Activated CD4-positive, alpha-beta T cell treated with anti-CD3 and anti-CD28 coated beads for 36 hours (primary cell): ENCODE measurements around the gene NUDCD2. TPM values are rescaled to one million over a fixed set of nuclear protein-coding genes. Genes with fewer than 3 reads are reported as not detected.

ENCODE experiments used
- ATAC-seq: fragments of 200-7000 bp; cut with Tn5 transposase; one replicate; pipeline ENCODE4 v1.10.0; 2021; ENCODE audit warnings: mild to moderate bottlenecking, moderate library complexity
- CTCF ChIA-PET: fragments of 350-600 bp; sonication (Branson Sonifier 250); formaldehyde crosslinking; loops from one replicate; lab custom pipeline; 2021; ENCODE audit warnings: antibody characterized with exemption; lab: Charles Lee
- POLR2A ChIA-PET: fragments of 350-600 bp; sonication (Branson Sonifier 250); formaldehyde crosslinking; loops from one replicate; lab custom pipeline; 2021; ENCODE audit warnings: antibody characterized with exemption, inconsistent platforms; lab: Charles Lee
- DNase-seq: peaks from one replicate; pipeline ENCODE4 v3.0.0-alpha.2; 2020
- H3K27ac Mint-ChIP-seq: one replicate; pipeline ENCODE4 v1.8.0; 2021; ENCODE audit warnings: mixed read lengths
- H3K27me3 Mint-ChIP-seq: one replicate; pipeline ENCODE4 v1.8.0; 2021; ENCODE audit warnings: mixed read lengths
- H3K36me3 Mint-ChIP-seq: one replicate; pipeline ENCODE4 v1.8.0; 2021; ENCODE audit warnings: low read depth, mixed read lengths
- H3K4me1 Mint-ChIP-seq: one replicate; pipeline ENCODE4 v1.8.0; 2021; ENCODE audit warnings: mixed read lengths
- H3K4me3 Mint-ChIP-seq: one replicate; pipeline ENCODE4 v1.8.0; 2021; ENCODE audit warnings: mild to moderate bottlenecking, moderate library complexity, mixed read lengths
- H3K9me3 Mint-ChIP-seq: one replicate; pipeline ENCODE4 v1.8.0; 2021; ENCODE audit warnings: low read depth, mixed read lengths
- intact Hi-C, 2 experiments: fragments of 100-400 bp; cut with DNase I in 1 of 2; cut with micrococcal nuclease in 1 of 2; formaldehyde crosslinking; loops; one replicate each; pipeline versions ENCODE4 v1.14.2 to v1.15.1; 2022 to 2024; cut with DNase I, micrococcal nuclease
- total RNA-seq, 2 experiments: library from RNA; stranded (reverse); gene quantifications; one replicate each; pipeline ENCODE4 v1.2.3, GENCODE V29; 2021

The NUDCD2 gene, protein sequence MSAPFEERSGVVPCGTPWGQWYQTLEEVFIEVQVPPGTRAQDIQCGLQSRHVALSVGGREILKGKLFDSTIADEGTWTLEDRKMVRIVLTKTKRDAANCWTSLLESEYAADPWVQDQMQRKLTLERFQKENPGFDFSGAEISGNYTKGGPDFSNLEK
- 10 to 100 TPM; 37.8 to 51.3 TPM for total RNA-seq

DNA sequence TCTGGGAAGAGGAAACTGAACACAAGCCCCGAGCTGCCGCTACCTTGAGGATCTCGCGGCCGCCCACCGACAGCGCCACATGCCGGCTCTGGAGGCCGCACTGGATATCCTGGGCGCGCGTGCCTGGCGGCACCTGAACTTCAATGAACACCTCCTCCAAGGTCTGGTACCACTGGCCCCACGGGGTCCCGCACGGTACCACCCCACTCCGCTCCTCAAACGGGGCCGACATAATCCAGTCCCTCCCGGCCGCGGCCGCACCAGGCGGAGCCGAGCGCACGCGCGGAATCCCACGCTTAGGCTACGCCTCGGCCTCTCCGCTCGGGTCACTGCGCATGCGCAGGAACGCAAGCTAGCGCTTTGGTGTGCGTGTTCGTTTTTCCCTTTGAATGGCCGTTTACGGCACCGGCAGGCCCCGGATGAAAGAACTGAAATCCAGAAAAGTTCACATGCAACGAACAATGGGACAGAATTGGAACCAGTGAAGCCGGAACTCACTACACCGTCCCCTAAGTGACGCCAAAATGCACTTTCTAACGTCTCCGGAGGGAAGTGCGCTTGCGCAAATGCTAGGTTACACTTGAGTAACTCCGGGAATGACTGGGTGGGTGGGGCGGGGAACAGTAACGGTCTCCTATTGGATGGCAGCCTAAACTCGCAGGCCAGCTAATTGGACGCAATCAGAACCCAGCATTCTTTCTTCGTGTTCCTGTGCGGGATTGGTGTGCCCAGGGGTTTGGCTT lies at the start of gene NUDCD2:
Gene NUDCD2 (minus strand): TSS at position 284 of the 743 bp plus-strand sequence. CDS start 52 bp downstream, at position 232.
- no peaks in the 10 kb centered on the region for H3K9me3 Mint-ChIP-seq
- POLR2A ChIA-PET = interaction anchor here (0.9 to 5.1 kb wide), 6 partner anchors 8 to 56 kb away, joined by 3 to 121 read pairs (median 30); partner anchors contain the start of genes CCNG1 and MAT2B
- intact Hi-C loops = loop anchor here (1.0 kb wide), 3 partner anchors 23 to 46 kb away; partner anchors contain the start of genes CCNG1 (in 2 of the 2) and MAT2B (in 1 of the 2)

DNA sequence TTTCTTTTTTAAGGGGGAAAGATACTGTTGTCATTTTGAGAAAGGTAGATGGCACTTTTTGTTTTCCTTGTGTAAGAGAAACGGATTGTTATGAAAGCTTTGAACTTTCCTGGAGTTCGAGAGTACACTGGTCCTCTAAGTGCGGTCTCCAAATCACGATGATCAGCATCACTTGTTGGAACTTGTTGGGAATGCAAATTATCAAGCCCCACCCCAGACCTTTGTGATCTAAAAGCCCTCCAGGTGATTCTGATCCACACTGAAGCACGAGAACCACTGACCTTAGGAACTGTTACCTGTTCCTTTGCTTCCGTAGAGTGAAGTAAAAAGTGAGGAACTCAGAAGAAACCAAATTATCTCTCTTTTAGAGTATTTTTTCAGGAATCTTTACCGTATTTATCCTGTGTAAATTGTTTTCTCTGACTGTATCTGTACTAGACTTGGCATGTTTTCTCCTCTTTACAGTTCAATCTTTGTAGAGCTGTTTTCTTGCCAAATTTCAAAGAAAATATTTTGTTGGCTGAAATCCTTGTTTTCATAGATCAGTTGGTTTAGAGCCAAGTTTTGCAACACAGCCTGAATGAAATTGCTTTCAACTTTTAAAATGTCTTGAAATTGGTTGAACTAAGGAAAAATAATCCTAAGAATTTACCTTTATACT lies 49.5 kb upstream of the NUDCD2 start:
- H3K9me3 Mint-ChIP-seq = no peaks in the 10 kb centered on the region
- ChIA-PET POLR2A (interaction anchor here (0.9 to 5.1 kb wide), 2 partner anchors 49 to 59 kb away, joined by 3 to 121 read pairs; partner anchors contain the start of genes HMMR and NUDCD2), CTCF (interaction anchor here (0.7 to 1.5 kb wide), 3 partner anchors 36 to 50 kb away, joined by 3 to 7 read pairs (median 3); partner anchors contain the start of genes HMMR and NUDCD2)
- H3K4me1 Mint-ChIP-seq = peaks cover 52% of the 10 kb centered on the region
- ATAC-seq = no peak
- no peaks in the 10 kb centered on the region for H3K27me3 Mint-ChIP-seq
- H3K4me3 Mint-ChIP-seq = peak overlapping the region; percentile 81
- intact Hi-C loops = loop anchor here in 1 of 2 experiments (10.0 kb wide), 1 partner anchor 1965 kb away; the partner anchor contains the start of gene GABRB2
- H3K27ac Mint-ChIP-seq = peak overlapping the region; percentile 98
- H3K36me3 Mint-ChIP-seq = peaks cover 30% of the 10 kb centered on the region
- no peak for DNase-seq

More for the DNA sequence above, at the start of gene NUDCD2:
- no peaks in the 10 kb centered on the region for H3K27me3 Mint-ChIP-seq
- peaks cover 37% of the 10 kb centered on the region for H3K4me1 Mint-ChIP-seq
- H3K36me3 Mint-ChIP-seq = peaks cover 46% of the 10 kb centered on the region
- H3K27ac Mint-ChIP-seq = peak within 1 kb of the TSS; percentile 100
- DNase-seq (peak; percentile 95), ATAC-seq (peak; percentile 88)
- CTCF ChIA-PET = interaction anchor here (1.2 to 5.1 kb wide), 8 partner anchors 9 to 50 kb away, joined by 3 to 30 read pairs (median 8); partner anchors contain the start of genes CCNG1 and MAT2B
- H3K4me3 Mint-ChIP-seq = peak within 1 kb of the TSS; percentile 95

DNA sequence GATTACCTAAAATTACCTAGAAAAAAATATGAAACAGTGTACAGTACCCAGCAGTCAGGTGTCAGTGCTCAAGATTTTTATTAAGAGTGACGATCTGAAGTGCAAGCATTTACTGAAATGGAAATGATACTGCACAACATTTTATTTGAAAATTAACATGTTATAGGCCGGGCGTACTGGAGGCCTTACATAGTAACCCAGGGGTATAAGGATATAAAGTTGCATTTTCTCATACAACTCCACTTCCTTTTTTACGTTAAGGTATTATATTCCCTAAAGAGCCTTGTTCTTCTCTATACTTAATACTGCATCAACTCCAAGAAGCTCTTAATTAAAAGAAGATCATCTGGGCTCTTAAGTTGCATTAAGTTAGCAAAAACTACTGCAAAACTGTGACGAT lies 48.9 kb upstream of the NUDCD2 start:
- CTCF ChIA-PET = interaction anchor here (0.7 to 1.4 kb wide), 3 partner anchors 34 to 49 kb away, joined by 3 read pairs; partner anchors contain the start of genes HMMR and NUDCD2
- POLR2A ChIA-PET = interaction anchor here (0.6 to 5.1 kb wide), 3 partner anchors 48 to 71 kb away, joined by 3 to 121 read pairs (median 5); partner anchors contain the start of genes CCNG1, HMMR and NUDCD2

DNA sequence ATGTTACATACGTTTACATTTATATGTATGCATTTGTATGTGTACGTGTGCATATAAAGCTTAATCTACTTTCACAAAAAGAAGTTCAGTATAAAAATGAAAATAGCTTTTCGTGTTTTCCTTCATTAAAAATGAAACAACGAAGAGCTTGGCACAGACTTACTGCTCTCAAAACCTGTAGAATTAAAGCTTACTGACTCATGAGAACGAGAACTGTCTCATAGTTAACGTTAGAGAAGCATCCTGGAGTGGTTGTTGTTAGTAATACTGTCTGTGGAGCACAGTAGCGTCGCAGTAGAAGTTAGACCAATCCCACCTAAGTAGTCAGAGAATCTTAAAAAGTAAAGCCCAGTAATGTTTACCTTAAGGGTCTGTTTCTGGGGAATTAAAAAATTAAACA lies 46.8 kb upstream of the NUDCD2 start:
- H3K27ac Mint-ChIP-seq = peak overlapping the region; percentile 98
- ChIA-PET POLR2A (interaction anchor here (0.6 to 5.1 kb wide), 4 partner anchors 46 to 68 kb away, joined by 3 to 121 read pairs (median 4); partner anchors contain the start of genes HMMR and NUDCD2), CTCF (interaction anchor here (1.0 to 1.7 kb wide), 3 partner anchors 9 to 67 kb away, joined by 4 to 15 read pairs (median 6); partner anchors contain the start of genes HMMR and NUDCD2)
- intact Hi-C loops = loop anchor here (1.0 to 10.0 kb wide), 3 partner anchors 46 to 1962 kb away; partner anchors contain the start of genes CCNG1 (in 1 of the 2), GABRB2 (in 1 of the 2), HMMR (in 1 of the 2) and NUDCD2 (in 1 of the 2)
- peaks cover 11% of the 10 kb centered on the region for H3K36me3 Mint-ChIP-seq
- peak; percentile 50 for ATAC-seq
- peak; percentile 41 for DNase-seq
- peak overlapping the region; percentile 81 for H3K4me3 Mint-ChIP-seq
- H3K27me3 Mint-ChIP-seq = no peaks in the 10 kb centered on the region
- H3K9me3 Mint-ChIP-seq = no peaks in the 10 kb centered on the region
- H3K4me1 Mint-ChIP-seq = peaks cover 44% of the 10 kb centered on the region

More for the DNA sequence above, 48.9 kb upstream of the NUDCD2 start:
- intact Hi-C loops = loop anchor here in 1 of 2 experiments (10.0 kb wide), 1 partner anchor 1964 kb away; the partner anchor contains the start of gene GABRB2
- Mint-ChIP-seq H3K4me3 (peak overlapping the region; percentile 81), H3K27ac (peak overlapping the region; percentile 98), H3K27me3 (no peaks in the 10 kb centered on the region), H3K4me1 (peaks cover 52% of the 10 kb centered on the region), H3K36me3 (peaks cover 28% of the 10 kb centered on the region), H3K9me3 (no peaks in the 10 kb centered on the region)
- DNase-seq (no peak), ATAC-seq (no peak)

DNA sequence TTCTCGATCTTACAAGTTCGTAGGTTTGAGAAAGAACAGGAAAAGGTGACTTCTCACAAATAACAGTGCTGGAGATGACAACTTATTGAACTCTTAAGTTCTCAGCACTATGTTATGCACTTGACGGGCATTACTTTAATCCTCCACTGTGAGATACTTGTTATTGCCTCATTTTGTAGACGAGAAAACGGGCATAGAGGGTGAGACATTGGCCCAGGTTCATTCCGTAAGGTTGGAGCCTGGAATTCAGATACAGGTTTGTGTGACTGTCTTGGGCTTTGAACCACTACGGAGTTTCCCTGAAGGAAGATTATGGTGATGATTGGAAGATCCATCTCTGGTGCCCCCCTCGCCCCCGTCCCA lies 46.2 kb upstream of the NUDCD2 start:
- ChIA-PET CTCF (interaction anchor here (1.0 to 3.5 kb wide), 2 partner anchors 45 kb away, joined by 15 to 26 read pairs; partner anchors contain the start of genes HMMR and NUDCD2), POLR2A (interaction anchor here (0.6 to 5.1 kb wide), 5 partner anchors 46 to 67 kb away, joined by 3 to 121 read pairs (median 4); partner anchors contain the start of genes HMMR and NUDCD2)
- Mint-ChIP-seq H3K27ac (peak overlapping the region; percentile 98), H3K4me3 (peak overlapping the region; percentile 81), H3K27me3 (no peaks in the 10 kb centered on the region), H3K36me3 (peaks cover 9% of the 10 kb centered on the region), H3K9me3 (no peaks in the 10 kb centered on the region), H3K4me1 (peaks cover 42% of the 10 kb centered on the region)
- ATAC-seq = peak; percentile 47
- DNase-seq = peak; percentile 36
- intact Hi-C loops = loop anchor here (1.0 to 10.0 kb wide), 3 partner anchors 46 to 1961 kb away; partner anchors contain the start of genes CCNG1 (in 1 of the 2), GABRB2 (in 1 of the 2), HMMR (in 1 of the 2) and NUDCD2 (in 1 of the 2)

DNA sequence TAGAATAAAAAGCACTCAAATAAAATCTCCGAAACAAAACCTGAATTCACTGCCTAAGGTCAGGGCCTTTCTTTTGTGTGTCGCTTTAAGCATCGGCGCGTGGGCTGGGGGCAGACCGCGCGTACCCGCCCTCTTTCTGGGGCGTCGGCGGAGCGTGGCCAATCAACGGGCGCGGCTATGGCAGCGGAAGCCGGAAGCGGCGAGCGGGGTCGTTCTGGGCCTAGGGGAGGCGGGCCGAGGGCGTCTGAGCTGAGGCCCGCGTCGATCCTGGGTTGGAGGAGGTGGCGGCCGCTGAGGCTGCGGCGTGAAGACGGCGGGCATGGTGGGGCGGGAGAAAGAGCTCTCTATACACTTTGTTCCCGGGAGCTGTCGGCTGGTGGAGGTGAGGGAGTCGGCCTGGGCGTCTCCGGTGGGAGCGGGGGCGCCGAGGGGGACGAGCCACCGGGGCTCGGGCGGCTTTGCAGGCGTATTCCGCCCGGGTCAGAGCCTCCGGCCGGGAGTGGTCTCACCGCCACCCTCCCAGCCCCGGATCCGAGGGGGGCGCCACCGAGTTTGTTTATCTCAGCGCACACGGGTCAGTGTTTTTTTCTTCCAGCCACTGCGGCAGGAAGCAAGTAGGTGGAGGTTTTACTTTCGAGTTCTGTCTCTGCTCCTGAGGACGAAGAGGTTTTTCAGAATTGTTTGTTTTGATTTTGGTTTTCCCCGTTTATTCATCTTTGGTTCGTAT lies 45.6 kb upstream of the NUDCD2 start, which contains the start of gene MAT2B:
Gene MAT2B (plus strand): TSS at position 252 of the 727 bp plus-strand sequence. CDS start 68 bp downstream, at position 320.
- Mint-ChIP-seq H3K27ac (peak within 1 kb of the TSS; percentile 98), H3K27me3 (no peaks in the 10 kb centered on the region), H3K9me3 (no peaks in the 10 kb centered on the region), H3K4me3 (peak within 1 kb of the TSS; percentile 81), H3K4me1 (peaks cover 37% of the 10 kb centered on the region), H3K36me3 (peaks cover 7% of the 10 kb centered on the region)
- ATAC-seq = peak; percentile 81
- POLR2A ChIA-PET = interaction anchor here (1.0 to 4.2 kb wide), 2 partner anchors 46 to 66 kb away, joined by 4 to 89 read pairs; partner anchors contain the start of genes HMMR and NUDCD2
- CTCF ChIA-PET = interaction anchor here (0.7 to 3.5 kb wide), 2 partner anchors 45 to 63 kb away, joined by 3 to 26 read pairs; partner anchors contain the start of genes HMMR and NUDCD2
- DNase-seq = peak; percentile 98
- intact Hi-C loops = loop anchor here (1.0 to 10.0 kb wide), 3 partner anchors 45 to 1961 kb away; partner anchors contain the start of genes CCNG1 (in 2 of the 2), HMMR (in 2 of the 2), NUDCD2 (in 2 of the 2) and GABRB2 (in 1 of the 2)

DNA sequence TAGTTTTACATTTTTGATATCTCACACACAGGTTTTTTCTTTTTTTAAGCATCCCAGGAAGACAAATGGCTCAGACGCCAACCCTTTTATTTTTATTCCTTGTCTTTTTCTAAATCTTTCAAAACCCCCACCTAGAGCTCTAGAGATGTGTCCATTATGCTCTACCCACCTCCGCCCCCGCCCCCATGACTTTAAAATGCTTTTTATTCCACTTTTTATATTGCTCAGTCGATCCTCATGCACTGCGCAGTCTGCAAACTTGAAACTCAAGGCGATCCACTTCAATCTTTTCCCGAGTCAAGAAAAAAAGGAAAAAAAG lies 45.1 kb upstream of the NUDCD2 start:
- Mint-ChIP-seq H3K4me1 (peaks cover 32% of the 10 kb centered on the region), H3K4me3 (peak overlapping the region; percentile 81), H3K36me3 (peaks cover 5% of the 10 kb centered on the region), H3K27me3 (no peaks in the 10 kb centered on the region), H3K9me3 (no peaks in the 10 kb centered on the region), H3K27ac (peak overlapping the region; percentile 98)
- ATAC-seq (peak; percentile 5), DNase-seq (no peak)
- ChIA-PET CTCF (interaction anchor here (0.7 to 3.5 kb wide), 2 partner anchors 44 to 63 kb away, joined by 3 to 26 read pairs; partner anchors contain the start of genes HMMR and NUDCD2), POLR2A (interaction anchor here (0.8 to 4.2 kb wide), 3 partner anchors 45 to 66 kb away, joined by 4 to 89 read pairs (median 7); partner anchors contain the start of genes HMMR and NUDCD2)
- intact Hi-C loops = loop anchor here in 1 of 2 experiments (1.0 to 10.0 kb wide), 3 partner anchors 45 to 1960 kb away; partner anchors contain the start of genes CCNG1, GABRB2, HMMR and NUDCD2

DNA sequence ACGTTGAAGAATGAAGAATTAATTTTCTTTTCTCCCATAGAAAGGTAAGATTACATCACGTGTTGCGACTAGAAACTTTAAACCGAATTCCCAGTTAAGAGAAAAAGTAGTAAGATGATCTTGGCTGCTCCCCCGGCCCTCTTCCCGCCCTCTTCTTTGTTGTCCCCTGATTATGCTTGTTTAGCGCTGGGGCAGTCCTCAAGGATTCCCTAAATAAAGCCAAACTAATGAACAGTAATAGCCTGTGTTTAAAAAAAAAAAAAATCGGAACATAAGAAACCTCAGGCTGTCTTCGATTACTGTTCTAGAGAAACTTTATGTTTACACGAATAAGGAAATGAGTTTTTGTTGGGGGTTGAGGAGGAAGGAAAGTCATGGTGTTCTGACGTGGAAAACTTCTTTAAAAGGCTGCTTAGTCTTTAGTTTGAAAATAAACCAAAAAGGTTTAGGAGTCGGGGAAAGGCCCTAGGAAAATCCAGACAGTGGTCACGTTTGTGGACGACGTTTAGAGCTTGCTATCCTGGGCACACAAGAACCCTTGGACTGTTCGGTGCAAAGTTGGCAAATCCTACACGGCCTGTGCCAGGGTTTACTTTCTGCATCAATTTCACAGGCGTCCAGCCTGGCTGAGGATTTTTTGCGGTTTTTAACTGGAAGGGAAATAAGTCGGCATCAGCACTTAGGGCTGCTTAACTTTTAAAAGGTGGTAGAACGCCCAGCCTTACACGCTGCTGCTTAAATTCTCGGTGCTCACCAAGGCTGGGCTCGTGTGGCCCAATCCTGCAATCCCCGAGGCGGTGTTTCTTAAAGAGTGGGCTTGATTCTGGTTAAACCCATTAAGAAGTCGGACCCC lies 44.4 kb upstream of the NUDCD2 start:
- Mint-ChIP-seq H3K36me3 (peaks cover 5% of the 10 kb centered on the region), H3K27me3 (no peaks in the 10 kb centered on the region), H3K4me3 (peak overlapping the region; percentile 81), H3K27ac (peak overlapping the region; percentile 98), H3K4me1 (peaks cover 27% of the 10 kb centered on the region), H3K9me3 (no peaks in the 10 kb centered on the region)
- DNase-seq (peak; percentile 59), ATAC-seq (peak; percentile 4)
- intact Hi-C loops = loop anchor here in 1 of 2 experiments (10.0 kb wide), 1 partner anchor 1960 kb away; the partner anchor contains the start of gene GABRB2
- ChIA-PET POLR2A (interaction anchor here (0.8 to 4.2 kb wide), 2 partner anchors 44 to 46 kb away, joined by 7 to 89 read pairs; partner anchors contain the start of genes HMMR and NUDCD2), CTCF (interaction anchor here (1.5 to 3.5 kb wide), 2 partner anchors 44 to 64 kb away, joined by 3 to 26 read pairs; partner anchors contain the start of genes HMMR and NUDCD2)
